ENCODE results near the gene ZNF2. TPM values are rescaled to one million over a fixed set of nuclear protein-coding genes. Genes with fewer than 3 reads are reported as not detected.
A peak's percentile ranks its signal among the peaks of the same experiment; 100 is the strongest.

The ZNF2 gene
- total RNA-seq, 2 donors from 2014 or later = 3.3 to 3.5 TPM

DNA sequence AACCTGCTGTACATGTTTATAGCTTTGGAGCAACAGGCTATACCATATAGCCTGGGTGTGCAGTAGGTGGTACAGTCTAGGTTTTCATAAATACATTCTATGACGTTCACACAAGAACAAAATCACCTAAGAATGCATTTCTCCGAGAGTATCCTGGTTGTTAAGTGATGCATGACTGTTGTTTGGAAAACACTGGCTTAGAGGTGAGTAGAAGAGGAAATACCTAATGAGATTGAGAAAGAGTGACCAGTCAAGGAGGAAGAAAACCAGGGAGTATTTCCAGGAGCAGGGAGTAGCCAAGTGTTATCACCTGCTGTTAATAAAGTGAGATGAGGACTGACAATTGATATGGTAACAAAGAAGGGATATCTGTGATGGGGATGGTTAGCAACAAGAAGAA lies 38.8 kb downstream of the ZNF2 start:
- no peak overlapping the region for H3K27ac ChIP-seq
- intact Hi-C loops (cut with DNase I) = no loop called here
- no peak for TF ChIP-seq CTCF (IDR thresholded peaks at IDR 0.05)
- H3K36me3 ChIP-seq = no peaks in the 10 kb centered on the region
- no peak for DNase-seq
- H3K9me3 ChIP-seq = no peaks in the 10 kb centered on the region
- H3K4me1 ChIP-seq = no peaks in the 10 kb centered on the region
- H3K27me3 ChIP-seq = no peaks in the 10 kb centered on the region
- H3K9ac ChIP-seq (ENCODE audit: low read depth in 2 of 2, low read length in 2 of 2) = no peak overlapping the region
- no peak overlapping the region for H3K4me3 ChIP-seq

GRCh38 chr2:95206096-95206495 lies 40.5 kb downstream of the ZNF2 start:
- intact Hi-C loops (cut with DNase I) = loop anchor here (5.0 kb wide), 1 partner anchor 39 kb away; the partner anchor contains the start of gene ZNF2
- no peak overlapping the region for H3K27ac ChIP-seq
- TF ChIP-seq CTCF (IDR thresholded peaks at IDR 0.05) = no peak
- H3K27me3 ChIP-seq = no peaks in the 10 kb centered on the region
- H3K4me3 ChIP-seq = no peak overlapping the region
- H3K9me3 ChIP-seq = no peaks in the 10 kb centered on the region
- no peak for DNase-seq
- H3K9ac ChIP-seq (ENCODE audit: low read depth in 2 of 2, low read length in 2 of 2) = no peak overlapping the region
- H3K36me3 ChIP-seq = no peaks in the 10 kb centered on the region
- no peaks in the 10 kb centered on the region for H3K4me1 ChIP-seq

DNA sequence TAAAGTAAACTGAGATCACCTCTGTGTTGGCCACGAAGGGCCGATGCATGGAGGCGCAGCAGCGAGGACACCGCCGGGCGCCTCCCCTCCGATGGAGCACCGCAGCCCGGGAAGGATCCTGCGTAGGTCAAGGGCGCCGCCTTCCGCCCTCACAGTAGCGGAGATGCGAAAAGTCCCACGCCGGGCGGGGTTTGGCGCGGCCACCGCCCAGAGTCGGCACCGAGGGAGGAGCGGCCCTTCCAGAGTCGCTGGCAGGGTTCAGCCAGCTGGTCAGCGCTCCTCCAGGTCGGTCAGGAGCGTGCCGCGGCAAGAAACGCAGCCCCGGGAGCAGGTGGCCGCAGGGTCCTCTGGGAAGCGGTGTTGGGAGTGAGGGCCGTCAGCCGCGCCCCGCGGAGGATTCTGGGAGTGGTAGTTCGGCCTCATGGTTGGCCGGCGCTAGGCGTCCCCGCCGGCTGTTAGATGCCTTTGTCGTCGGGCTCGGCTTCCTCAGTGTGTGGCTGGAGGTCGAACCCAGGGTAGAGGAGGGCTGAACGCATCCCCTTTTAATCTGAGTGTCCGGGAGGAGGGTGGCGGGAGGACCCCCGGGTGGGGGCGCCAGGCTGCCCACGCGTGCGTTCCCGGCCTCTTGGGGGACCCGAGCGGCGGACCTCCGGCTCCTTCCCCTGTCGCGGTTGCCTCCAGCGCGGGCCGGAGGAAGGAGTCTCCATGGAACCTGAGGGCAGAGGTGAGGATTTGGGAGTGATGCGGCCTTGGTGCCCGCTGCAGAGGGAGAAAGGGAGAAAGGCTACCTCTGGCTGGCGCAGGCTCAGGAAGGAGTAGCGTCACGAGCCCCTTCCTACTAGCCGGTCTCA lies 41.7 kb downstream of the ZNF2 start, which contains the start of gene ZNF892:
ZNF892 (plus strand) TSS at position 411 of the 851 bp plus-strand sequence; CDS start at position 706, 295 bp downstream.
- no peaks in the 10 kb centered on the region for H3K9me3 ChIP-seq
- H3K9ac ChIP-seq (ENCODE audit: low read depth in 2 of 2, low read length in 2 of 2) = peak within 1 kb of the TSS; percentile 48 to 64
- TF ChIP-seq CTCF (IDR thresholded peaks at IDR 0.05) = no peak
- peak within 1 kb of the TSS; percentile 79 for H3K27ac ChIP-seq
- no peaks in the 10 kb centered on the region for H3K36me3 ChIP-seq
- peak within 1 kb of the TSS; percentile 57 for H3K4me3 ChIP-seq
- DNase-seq = peak; percentile 94
- H3K4me1 ChIP-seq = no peaks in the 10 kb centered on the region
- intact Hi-C loops (cut with DNase I) = loop anchor here (5.0 kb wide), 1 partner anchor 40 kb away; the partner anchor contains the start of gene ZNF2
- H3K27me3 ChIP-seq = no peaks in the 10 kb centered on the region

DNA sequence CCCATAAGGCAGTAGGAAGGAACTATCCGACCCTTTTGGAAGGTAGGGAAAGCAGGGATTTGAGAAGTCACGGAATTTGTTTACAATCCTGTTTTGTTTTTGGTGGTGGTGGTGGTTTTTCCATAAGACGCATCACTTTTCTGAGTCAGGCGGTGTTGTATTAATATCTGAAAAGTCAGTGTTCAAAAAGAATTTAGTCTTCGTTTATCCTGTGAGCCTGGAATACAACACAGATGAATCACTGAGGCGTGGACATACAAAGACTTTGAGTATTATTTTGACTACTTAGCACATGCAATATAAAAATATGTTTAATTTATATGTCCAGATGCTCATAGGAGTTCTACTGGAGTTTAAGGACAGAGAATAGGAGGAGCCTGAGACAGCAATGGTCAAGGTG lies 42.5 kb downstream of the ZNF2 start:
- no peaks in the 10 kb centered on the region for H3K36me3 ChIP-seq
- no peak for TF ChIP-seq CTCF (IDR thresholded peaks at IDR 0.05)
- H3K27me3 ChIP-seq = no peaks in the 10 kb centered on the region
- intact Hi-C loops (cut with DNase I) = loop anchor here (5.0 kb wide), 1 partner anchor 41 kb away; the partner anchor contains the start of gene ZNF2
- no peaks in the 10 kb centered on the region for H3K4me1 ChIP-seq
- H3K27ac ChIP-seq = no peak overlapping the region
- peak overlapping the region; percentile 48 to 64 for H3K9ac ChIP-seq (ENCODE audit: low read depth in 2 of 2, low read length in 2 of 2)
- no peak for DNase-seq
- H3K9me3 ChIP-seq = no peaks in the 10 kb centered on the region
- H3K4me3 ChIP-seq = peak overlapping the region; percentile 57

DNA sequence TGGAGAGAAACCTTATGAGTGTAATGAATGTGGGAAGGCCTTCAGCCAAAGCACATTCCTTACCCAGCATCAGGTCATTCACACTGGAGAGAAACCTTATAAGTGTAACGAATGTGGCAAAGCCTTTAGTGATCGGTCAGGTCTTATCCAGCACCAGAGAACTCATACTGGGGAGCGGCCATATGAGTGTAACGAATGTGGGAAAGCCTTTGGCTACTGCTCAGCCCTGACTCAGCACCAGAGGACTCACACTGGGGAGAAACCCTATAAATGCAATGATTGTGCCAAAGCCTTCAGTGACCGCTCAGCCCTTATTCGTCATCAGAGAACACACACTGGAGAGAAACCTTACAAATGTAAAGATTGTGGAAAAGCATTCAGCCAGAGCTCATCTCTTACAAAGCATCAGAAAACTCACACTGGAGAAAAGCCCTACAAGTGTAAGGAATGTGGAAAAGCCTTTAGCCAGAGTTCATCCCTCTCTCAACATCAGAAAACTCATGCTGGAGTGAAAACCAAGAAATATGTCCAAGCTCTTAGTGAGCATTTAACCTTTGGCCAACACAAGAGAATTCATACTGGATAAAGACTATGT lies 49.5 kb downstream of the ZNF2 start:
- no peak for DNase-seq
- intact Hi-C loops (cut with DNase I) = no loop called here
- Histone ChIP-seq H3K27me3 (no peaks in the 10 kb centered on the region), H3K4me3 (no peak overlapping the region), H3K27ac (no peak overlapping the region), H3K36me3 (no peaks in the 10 kb centered on the region), H3K9ac (ENCODE audit: low read depth in 2 of 2, low read length in 2 of 2) (no peak overlapping the region), H3K4me1 (no peaks in the 10 kb centered on the region), H3K9me3 (peaks cover 9% of the 10 kb centered on the region)
- TF ChIP-seq CTCF (IDR thresholded peaks at IDR 0.05) = no peak

Measured in colonic mucosa (tissue), 4 donors.